ENCODE results near the gene C19orf85.
"Not testable (repeated sequence)": the region's sequence is repeated elsewhere in the genome, so short reads cannot be mapped to it uniquely, and the experiment has no call there.

C19orf85 gene

DNA sequence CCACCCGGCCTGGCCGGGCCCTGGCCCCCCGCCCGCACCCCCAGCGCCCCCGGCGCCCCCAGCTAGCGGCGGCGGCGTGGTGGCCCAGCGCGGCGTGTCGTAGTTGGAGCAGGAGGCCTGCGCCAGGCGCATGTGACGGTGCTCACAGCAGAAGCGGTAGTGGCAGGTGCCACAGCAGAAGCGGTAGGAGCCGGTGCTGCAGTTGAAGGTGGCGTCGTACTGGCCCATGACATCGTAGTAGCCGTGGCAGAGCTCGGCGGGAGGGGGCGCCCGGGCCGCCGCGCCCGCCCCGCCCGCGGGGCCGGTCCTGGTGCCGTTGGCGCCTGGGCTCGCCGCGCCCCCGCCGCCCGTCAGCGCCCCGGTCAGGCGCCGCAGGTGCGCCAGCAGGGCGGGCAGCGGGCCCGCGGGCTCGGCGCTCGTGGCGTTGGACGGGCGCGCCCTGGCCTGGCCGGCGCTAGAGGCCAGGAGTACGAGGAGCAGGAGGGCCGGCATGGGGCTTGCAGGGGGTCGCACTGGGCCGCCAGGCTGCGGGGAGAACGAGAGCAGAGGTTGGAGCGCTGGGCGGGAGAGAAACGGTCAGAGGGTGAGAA lies 22.1 kb downstream of the C19orf85 start:
- no peak for DNase-seq (ENCODE audit: low read depth in 2 of 2, low spot score in 1 of 2)

DNA sequence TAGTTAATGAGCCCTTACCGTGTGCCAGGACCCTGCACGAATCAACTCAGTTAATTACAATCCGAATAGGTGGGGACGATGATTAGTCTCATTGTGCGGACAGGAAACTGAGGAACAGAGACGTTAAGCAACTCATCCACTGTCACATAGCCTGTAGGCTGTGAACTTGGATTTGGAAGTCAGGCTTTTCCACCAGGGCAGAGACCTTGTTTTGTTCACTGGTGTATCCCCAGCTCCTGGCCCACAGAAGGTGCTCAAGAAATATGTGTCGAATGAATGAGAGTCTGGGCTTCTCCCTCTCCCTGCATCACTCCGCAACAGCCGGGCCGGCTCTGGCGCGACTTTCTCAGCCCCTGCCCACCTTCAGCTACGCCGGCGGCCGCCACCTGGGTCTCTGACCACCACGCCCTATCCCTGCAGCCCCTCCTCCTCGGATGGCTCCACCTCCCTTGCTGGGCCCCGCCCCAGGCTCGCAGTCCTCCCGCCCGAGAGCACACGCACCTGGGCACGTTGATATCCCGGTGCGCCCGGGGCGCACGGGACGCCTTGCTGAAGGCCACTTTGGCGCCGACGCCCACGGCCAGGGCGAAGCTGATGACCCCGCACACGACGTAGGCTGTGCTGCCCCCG lies 22.7 kb downstream of the C19orf85 start:
- no peak for DNase-seq (ENCODE audit: low read depth in 2 of 2, low spot score in 1 of 2)

DNA sequence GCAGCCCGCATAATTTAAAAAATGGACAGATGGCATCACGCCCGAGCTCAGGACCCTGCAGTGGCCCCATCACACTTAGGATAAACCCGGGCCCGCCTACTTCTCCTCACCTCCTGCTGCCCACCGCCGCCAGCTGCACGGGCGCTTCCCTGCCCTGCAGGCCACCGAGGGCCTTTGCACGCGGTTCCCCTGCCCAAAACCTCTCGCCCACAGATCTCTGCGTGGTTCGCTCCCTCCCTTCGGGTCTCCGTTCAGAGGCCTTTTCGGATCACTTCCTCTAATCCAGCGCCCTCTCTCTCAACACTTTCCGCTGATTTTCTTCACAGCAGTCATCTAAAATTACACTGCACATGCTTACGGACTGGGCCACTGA lies 23.2 kb downstream of the C19orf85 start:
- DNase-seq (ENCODE audit: low read depth in 2 of 2, low spot score in 1 of 2) = no peak

DNA sequence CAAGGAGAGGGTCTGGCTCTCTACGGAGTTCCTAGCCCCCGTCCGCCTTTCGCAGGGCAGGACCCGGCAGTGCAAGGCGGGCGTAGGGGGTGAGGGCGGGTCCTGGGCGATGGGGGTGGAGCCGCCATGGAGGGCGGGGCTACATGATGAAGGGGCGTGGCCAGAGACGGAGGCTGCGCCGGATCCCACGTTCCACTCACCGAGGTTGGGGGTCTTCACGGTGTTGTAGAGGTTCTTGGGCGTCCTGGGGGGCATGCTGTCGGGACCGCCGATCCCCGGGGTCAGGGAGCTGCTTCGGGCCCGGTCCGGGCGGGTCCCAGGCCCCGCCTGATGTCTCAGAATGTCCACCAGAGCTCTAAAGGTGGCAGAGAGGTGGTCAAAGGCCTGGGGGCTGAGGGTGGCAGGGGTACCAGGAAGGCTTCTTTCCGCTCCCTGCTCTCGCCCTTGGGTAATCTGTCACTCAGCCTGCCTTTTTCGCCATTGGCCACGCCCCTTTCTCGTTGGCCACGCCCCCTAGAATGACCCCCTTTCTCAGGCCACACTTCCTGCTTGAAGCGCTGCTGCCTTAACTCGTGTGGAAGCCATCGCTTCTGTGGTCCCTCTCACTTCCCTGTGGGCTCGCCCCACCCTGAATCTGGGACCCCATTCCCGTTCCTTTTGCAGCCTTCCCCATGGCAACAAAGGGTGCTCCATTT lies 24.0 kb downstream of the C19orf85 start:
- DNase-seq (ENCODE audit: low read depth in 2 of 2, low spot score in 1 of 2) = no peak

DNA sequence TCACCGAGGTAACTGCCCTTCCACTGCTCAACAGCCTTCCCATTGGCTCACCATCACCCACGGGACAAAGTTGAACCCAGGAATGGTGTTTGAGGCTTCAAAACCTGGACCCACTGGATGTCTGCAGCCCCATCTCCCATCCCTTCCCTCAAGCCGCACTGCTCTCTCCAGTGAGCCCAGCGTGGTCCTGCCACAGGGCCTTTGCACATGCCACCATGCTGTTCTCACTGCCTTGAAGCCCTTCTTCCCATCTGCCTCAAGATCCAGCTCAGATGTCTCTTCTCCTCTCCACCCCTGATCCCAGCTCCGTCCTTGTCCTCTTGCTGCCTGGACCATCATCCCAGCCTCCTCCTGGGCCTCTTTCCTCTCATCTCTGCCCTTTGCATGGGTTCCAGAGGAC lies 25.5 kb downstream of the C19orf85 start:
- DNase-seq (ENCODE audit: low read depth in 2 of 2, low spot score in 1 of 2) = no peak

DNA sequence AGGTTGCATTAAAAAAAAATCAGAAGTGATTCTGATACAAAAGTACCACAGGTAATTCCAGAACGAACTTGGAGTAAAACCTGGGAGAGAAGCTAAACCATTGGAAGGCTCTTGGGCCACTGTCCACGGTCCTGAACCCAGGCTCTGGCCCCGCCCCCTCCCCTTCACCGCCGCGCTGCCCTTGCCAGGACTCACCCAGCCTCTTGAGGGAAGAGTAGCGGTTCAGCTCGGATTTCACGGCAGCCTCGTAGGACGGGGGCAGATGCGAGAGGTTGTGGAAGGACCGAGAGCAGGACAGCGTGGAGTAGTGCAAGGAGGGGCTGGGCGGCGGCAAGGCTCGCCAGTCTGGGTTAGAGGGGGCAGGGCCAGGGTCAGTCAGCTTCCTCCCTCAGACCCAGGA lies 27.1 kb downstream of the C19orf85 start:
- no peak for DNase-seq (ENCODE audit: low read depth in 2 of 2, low spot score in 1 of 2)

DNA sequence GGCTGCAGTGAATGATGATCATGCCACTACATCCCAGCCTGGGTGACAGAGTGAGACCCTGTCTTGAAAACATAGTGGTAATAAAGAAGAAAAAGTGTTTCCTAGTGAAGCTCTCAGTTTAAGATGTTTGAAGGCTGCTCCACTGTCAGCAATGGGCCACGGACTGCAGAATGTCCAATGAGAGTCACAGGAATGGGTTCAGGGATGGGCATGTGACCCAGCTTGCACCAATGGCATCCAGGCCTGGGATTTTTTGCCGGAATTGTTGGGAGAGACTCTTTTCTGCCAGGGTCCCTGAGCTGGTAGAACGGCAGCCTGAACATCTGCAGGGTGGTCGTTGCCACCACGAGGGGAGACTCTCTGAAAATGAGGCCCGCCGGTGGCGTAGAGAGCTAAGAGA lies 27.7 kb downstream of the C19orf85 start:
- DNase-seq (ENCODE audit: low read depth in 2 of 2, low spot score in 1 of 2) = no peak

DNA sequence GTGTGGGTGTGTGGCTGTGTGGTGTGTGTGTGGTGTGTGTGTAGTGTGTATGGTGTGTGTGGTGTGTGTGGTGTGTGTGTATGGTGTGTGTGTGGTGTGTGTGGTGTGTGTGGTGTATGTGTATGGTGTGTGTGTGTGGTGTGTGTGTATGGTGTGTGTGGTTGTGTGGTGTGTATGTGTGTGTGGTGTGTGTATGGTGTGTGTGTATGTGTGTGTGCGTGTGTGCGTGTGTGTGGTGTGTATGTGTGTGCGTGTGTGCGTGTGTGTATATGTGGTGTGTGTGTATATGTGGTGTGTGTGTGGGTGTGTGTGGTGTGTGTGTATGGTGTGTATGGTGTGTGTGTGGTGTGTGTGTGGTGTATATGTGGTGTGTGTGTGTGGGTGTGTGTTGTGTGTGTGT lies 29.5 kb downstream of the C19orf85 start:
- no peak for DNase-seq (ENCODE audit: low read depth in 2 of 2, low spot score in 1 of 2)

DNA sequence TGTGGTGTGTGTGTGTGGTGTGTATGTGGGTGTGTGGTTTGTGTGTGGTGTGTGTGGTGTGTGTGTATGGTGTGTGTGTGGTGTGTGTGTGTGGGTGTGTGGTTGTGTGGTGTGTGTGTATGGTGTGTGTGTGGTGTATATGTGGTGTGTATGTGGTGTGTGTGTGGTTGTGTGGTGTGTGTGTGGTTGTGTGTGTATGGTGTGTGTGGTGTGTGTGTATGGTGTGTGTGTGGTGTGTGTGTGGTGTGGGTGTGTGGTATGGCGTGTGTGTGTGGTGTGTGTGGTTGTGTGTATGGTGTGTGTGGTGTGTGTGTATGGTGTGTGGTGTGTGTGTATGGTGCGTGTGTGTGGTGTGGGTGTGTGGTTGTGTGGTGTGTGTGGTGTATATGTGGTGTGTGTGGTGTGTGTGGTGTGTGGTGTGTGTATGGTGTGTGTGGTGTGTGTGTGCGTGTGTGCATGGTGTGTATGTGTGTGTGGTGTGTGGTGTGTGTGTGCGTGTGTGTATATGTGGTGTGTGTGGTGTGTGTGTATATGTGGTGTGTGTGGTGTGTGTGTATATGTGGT lies 30.1 kb downstream of the C19orf85 start:
- no peak for DNase-seq (ENCODE audit: low read depth in 2 of 2, low spot score in 1 of 2)

DNA sequence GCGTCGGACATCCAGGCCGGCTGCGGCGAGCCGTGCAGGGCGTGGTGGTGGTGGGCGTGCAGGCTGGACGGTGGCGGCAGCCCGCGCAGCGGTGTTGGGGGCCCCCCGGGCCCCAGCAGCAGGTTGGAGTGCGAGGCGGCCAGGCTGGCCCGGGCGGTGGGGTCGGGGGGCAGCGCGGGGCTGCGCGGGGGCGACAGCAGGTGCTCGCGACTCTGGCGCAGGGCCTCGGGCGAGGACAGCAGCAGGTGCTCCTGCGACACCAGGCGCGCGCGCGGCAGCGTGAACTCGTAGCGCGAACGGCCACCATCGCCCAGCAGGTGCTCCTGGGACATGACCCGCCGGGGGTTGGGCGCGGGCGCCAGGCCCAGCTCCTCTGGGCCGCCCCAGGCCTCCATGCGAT lies 31.3 kb downstream of the C19orf85 start:
- DNase-seq (ENCODE audit: low read depth in 2 of 2, low spot score in 1 of 2) = no peak

DNA sequence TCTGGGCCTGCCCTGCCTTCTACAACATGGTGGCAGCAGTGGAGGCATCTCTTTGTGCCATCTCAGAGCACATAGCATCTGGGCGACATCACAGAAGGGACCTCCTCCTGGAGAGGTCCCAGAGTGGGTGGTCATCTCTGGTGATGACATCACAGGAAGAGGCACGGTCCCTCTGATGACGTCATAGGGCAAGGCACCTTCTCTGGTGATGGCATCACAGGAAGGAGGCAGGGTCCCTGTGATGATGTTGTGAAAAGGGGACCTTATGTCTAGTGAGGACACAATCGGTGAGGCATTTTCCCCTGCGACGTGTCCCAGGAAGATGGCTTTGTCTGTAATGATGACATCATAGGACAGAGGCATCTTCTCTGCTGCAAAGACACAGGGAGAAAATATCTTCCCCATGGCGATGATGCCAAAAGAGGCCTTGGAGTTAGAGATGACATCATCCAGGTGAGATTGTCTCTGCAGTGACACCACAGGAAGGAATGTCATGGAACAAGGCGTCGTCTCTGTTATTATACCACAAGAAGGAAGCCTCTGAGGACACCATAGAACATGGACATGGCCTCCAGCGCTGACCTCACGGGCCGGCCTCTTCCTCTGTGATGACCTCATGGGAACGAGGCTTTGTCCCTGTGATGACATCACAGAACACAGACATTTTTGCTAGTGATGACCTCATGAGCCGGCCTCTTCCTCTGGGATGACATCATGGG lies 32.2 kb downstream of the C19orf85 start:
- no peak for DNase-seq (ENCODE audit: low read depth in 2 of 2, low spot score in 1 of 2)

DNA sequence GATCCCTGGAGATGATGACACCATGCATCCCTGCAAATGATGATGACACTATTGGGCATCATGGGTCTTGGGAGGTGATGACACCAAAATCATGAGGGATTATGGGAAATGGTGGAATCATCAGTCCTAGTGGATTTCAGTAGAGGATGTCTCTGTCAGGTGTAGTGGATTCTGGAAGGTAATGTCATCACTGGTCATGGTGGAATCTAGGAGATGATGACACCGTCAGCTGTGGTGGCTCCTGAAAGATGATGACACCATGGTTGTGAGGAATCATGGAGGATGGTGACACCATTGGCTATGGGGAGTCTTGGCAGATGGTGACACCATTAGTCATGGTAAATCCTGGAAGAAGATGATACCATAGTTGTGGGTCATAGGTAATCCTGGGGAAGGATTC lies 33.4 kb downstream of the C19orf85 start:
- DNase-seq (ENCODE audit: low read depth in 2 of 2, low spot score in 1 of 2) = no peak

DNA sequence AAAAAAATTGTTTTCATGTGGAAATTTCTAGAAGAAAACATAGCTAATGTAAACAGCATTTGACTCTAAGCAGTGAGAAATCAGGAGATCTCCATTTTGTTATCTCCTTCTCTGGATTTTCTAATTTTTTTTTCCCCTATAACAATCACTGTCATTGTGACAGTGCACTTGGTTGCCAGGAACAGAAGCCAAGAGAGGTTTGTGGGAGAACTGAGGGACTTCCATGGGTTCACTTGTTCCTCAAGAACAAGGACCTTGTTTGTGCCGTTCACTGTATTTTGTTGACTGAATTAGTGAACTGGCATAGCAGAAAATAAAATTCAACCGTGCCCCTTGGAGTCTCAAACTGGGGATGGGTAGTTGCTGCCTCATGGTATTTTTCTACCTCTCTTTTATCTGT lies 38.5 kb downstream of the C19orf85 start:
- DNase-seq (ENCODE audit: low read depth in 2 of 2, low spot score in 1 of 2) = no peak

DNA sequence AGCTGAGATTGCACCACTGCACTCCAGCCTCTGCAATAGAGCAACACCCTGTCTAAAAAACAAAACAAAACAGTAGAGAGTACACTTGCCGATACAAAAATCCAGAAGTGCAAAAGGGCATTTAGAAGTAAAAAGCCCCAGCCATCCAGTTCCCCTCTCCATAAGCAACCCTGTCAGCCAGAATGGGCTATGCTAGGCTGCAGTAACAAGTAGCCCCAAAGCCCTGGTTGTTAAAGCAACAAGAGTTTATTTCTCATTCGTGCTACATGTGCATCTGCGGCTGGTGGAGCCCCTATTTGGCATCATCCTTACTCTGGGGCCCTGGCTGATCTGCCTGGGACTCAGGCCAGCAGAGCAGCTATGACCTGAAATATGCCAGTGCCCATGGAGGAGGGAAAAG lies 40.0 kb downstream of the C19orf85 start:
- no peak for DNase-seq (ENCODE audit: low read depth in 2 of 2, low spot score in 1 of 2)

DNA sequence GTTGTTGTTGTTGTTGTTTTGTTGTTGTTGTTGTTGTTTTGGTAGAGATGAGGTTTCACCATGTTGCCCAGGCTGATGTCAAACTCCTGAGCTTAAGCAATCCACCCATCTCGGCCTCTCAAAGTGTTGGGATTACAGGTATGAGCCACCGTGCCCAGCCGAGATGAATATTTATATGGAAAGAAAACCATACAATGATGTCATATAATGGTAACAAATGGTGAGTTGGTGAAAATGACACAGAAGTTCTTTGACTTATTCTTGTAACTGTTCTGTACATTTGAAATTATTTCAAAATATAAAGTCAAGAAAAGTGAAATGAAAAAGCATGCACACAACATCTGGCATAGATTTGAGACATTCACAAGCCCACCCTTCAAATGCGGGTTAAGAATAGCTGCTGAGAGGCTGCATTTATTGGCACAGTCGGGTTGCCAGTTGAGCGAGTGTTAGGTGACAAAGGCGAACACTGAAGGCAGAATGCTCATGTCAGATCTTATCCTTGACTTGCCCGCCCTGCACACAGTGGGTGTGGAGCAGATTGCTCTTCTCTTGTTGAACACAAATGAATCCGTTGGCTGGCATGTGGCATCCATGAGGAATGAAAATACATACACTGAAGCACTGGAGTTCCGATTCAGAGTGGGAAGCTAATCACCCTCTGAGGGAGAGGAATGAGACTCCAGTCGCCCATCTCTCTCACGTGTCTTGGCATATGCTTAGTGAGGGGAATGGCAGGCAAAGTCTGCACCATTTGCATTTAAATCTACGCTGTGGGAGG lies 41.1 kb downstream of the C19orf85 start:
- DNase-seq (ENCODE audit: low read depth in 2 of 2, low spot score in 1 of 2) = no peak

DNA sequence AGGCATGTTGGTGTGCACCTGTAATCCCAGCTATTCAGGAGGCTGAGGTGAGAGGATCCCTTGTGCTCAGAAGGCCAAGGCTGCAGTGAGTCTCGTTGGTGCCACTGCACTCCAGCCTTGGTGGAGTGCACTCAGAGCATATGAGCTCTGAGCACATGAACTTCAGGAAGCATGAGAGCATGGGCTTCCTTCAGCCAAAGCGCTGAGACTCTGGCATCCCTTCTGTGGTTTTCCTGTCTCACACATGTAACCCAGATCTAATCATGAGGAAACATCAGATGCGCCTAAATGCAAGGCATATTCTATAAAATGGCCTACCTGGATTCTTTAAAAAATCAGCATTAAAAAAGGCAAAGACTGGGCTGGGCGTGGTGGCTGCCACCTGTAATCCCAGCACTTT lies 43.3 kb downstream of the C19orf85 start:
- DNase-seq (ENCODE audit: low read depth in 2 of 2, low spot score in 1 of 2) = not testable (repeated sequence)

DNA sequence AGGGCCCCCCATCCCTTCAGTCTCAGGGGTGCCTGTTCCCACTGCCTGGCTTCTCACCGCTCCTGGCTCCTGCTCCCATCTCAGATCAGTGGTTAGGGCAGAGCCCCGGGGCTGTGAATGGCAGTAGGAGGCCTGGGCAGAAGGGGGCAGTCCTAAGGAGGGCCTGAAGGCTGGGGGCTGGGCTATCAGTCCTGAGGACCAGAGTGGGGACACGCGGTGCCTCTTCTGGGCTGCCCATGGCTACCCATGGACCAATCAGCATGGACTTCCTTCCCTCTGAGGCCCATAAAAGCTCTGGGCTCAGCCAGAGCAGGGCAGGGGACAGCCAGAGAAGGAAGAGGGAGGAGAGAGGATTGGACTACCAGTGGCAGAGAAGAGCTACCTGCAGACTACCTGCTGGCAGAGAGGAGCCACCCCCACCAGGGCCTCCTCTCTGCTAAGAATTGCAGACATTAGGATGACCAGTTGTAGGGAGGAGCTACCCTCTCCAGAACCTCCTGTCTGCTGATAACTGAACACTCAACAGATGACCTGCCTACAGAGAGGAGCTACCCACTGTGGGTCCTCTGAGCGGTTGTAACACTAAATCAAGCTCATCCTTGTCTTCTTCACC lies 44.8 kb downstream of the C19orf85 start:
- no peak for DNase-seq (ENCODE audit: low read depth in 2 of 2, low spot score in 1 of 2)

DNA sequence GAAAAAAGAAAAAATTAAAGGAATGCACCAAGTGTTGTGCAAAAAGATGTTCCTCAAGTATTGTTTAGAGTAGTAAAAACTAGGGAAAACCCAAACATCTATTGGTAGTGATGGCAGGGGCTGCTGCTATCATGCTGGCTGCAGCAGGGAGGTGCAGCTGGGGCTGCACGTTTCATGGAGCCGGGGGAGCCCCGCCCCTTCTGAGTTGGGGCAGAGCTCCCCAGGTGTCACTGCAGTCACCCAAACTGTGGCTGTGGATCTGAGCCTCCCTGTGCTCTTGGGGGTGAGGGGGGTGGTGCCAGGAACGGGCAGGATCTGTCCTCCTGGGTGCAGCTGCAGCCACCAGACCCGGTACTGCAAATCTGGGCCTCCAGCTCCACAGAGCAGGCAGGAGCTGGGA lies 45.4 kb downstream of the C19orf85 start:
- no peak for DNase-seq (ENCODE audit: low read depth in 2 of 2, low spot score in 1 of 2)

DNA sequence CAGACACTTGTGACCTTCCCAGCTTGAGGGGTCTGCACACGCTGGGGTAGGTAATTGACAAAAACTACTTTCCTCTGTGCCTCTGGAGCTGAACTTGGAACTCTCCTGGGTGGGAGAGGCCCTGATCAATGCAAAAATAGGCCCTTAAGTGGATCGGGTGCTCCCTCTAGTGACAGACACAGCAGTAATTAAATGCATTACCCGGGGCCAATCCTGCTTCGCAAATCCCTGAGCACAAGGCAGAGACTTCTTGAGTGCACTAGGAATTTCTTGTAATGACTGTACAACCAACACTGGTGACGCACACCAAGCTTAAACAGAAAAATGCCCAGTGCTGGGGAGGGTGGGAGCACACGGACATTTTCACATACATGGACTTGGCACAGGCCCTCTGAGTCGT lies 46.4 kb downstream of the C19orf85 start:
- DNase-seq (ENCODE audit: low read depth in 2 of 2, low spot score in 1 of 2) = no peak

All from stimulated activated CD8-positive, alpha-beta memory T cell treated with anti-CD3 and anti-CD28 coated beads, Interleukin-4, amount 100 ng/mL, for 4 hours (primary cell).